ENCODE measurements around the gene QSOX1.

Gene QSOX1

DNA sequence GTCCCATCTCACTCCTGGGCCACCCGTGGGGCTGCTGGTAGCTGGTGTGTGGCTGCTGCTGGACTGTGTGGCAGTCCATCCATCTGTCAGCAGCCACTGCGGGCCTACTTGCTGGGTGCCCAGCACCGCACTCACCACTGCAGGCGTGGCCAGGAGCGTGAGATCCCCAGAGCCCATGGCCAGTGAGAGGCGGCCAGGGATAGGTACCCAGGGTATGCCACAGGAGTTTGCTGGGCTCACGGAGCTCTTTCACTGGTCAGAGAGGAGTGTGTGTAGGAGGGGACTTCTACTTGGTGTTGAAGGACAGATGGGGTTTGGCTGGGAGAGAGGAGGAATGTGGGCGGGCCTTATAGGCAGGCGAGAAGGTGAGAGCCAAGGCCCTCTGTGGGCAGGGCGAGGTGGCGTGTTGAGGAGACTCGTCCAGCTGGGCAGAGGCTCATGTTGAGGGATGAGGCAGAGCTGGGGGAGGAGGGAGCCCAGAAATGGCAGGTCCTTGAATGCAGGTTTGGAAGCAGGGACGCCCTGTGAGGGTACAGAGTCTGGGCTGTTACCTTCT lies 15.0 kb downstream of the QSOX1 start:
- DNase-seq (ENCODE audit: low read depth): no peak

DNA sequence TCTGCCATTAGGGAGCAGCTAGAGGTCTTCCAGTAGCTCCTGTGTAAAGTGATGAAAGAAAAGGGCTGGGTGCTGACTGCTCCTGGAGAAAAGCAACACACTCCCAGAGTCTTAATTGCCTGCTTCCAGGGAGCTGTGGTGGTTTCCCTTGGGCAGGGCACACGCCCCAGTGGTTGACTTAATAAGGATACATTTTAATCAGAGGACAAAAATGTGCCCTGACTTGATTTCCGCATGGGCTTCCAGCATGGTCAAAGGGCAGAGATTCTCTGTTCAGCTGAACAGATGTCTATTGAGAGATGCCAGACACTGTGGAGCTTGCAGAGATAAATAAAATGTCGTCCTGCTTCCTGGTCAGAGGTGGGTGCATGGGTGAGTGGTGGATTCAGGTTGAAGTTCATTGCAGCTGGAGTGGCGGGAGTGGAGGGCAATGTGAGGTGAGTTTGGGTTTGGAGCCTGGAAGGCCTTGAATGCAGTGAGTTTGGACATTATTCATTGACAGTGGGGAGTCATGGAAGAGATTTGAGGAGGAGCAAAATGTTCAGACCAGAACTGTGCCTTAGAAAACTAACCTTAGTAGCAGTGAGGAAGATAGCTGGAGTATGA lies 16.0 kb downstream of the QSOX1 start:
- DNase-seq (ENCODE audit: low read depth): no peak

DNA sequence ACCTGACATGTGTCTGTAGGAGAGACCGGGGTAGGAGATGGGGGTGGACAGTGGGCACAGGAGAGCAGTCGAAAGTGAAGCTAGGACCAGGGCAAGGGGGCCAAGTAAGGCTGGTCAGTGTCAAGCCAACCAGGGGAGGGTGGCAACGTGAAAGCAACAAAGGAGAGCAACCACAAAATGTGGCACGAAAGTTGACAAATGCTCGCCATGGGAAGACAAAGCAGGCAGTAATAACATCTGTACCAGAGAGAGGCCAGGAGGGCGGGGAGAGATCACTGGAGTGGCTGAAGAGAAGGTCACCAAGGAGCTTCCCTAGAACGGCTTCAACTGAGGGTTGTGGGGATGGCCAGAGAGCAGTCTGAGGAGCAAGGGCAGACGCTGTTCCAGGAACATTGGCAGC lies 17.0 kb downstream of the QSOX1 start:
- DNase-seq (ENCODE audit: low read depth): no peak

DNA sequence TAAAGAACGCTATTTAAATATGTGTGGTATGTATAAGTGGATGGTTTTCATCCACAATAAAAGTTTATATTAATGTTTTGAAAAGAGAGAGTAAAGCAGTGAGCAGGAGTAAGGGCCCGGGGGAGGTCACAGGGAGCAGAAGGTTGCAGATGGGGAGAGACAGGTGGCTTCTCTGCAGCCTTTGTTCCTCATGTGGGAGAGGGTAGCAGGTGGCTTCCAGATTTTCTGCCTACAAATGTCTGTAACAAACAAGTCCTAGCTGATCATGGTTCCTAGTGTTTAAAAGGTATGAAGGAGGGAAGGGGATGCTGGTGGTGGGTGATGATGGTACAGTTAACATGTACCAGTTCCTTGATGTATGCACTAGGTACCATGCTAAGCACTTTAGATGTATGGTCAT lies 18.8 kb downstream of the QSOX1 start:
- DNase-seq (ENCODE audit: low read depth): no peak

DNA sequence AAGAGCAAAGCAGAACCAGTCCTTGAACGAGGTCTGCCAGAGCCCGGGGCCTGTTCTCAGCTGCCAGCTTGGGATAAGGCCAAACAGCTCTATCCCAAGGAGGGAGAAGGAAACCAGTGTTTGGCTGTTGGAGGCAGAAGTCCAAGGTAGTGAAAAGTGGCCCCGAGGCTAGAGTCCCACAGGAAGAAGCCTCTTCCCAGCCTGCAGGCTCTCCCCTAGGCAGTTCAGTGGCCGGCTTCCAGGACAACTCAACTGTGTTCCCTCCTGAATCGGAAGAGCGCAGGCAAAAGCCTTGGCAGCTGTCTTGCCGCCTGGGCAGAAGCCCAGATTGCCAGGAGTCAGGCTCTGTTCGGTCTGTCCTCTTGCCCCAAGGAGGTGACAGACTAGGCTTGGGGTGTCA lies 19.3 kb downstream of the QSOX1 start:
- no peak for DNase-seq (ENCODE audit: low read depth)

DNA sequence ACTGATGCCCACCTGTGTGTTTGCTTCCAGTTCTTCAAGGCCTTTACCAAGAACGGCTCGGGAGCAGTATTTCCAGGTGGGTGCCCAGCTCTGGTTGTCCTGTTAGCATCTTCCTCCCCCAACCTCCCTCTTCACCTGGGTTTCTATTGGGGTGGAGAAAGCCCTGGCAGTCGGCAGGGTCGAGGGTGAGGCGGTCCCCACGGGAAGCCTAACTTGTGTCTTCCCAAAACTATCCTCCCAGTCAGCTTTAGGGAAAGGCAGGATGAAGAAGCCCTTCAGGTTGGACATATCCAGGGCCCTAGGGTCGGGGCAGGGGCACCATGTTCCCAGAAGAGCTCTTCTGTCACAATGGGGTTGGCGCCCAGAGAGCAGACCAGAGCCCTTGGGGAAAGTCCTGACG lies 20.6 kb downstream of the QSOX1 start:
- DNase-seq (ENCODE audit: low read depth): no peak

DNA sequence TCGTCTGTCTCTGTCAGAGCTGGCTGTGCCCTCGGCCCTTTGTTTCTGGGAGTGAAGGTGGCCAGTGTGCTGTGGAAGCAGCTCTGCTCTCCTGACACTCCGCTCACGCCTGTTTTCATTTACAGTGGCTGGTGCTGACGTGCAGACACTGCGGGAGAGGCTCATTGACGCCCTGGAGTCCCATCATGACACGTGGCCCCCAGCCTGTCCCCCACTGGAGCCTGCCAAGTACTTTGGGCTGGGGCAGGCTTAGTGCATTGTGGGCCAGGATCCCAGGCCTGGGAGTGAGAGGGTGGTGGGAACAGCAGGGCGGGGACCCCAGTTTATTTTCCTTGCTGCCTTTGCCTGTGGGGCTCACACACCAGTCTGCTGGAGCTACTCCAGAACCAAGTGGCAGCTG lies 21.1 kb downstream of the QSOX1 start:
- no peak for DNase-seq (ENCODE audit: low read depth)

DNA sequence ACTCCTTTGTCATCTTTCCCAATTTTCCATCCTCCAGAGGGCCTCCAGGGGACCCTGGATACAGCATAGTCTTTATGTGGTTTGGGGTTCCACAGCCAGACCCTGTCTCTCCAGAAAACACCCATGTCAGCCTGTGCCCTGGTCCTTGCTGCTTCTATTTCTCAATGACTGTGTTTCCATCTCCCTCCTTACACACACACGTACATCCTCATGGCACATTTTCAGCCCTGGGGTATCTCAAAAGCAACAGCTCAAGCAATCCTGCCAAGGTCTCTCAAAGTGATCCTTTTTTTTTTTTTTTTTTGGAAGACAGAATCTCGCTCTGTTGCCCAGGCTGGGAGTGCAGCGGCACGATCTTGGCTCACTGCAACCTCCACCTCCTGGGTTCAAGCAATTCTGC lies 22.3 kb downstream of the QSOX1 start:
- no peak for DNase-seq (ENCODE audit: low read depth)

DNA sequence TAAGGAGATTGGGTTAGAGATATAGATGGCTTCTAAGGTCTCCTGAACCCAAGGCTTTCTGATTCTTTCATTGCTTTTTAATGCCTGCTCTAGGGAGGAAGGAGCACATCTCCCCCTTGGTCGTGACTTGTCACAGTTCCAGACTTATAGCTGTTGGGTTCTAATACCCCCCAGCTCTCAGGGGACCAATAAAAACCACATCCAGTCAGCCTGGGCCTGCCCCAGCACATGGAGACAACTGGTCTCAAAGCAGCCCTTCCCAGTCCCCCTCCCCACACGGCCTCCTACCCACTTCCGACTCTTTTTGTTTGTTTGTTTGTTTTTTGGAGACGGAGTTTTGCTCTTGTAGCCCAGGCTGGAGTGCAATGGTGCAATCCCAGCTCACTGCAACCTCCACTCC lies 23.3 kb downstream of the QSOX1 start:
- DNase-seq (ENCODE audit: low read depth): no peak

DNA sequence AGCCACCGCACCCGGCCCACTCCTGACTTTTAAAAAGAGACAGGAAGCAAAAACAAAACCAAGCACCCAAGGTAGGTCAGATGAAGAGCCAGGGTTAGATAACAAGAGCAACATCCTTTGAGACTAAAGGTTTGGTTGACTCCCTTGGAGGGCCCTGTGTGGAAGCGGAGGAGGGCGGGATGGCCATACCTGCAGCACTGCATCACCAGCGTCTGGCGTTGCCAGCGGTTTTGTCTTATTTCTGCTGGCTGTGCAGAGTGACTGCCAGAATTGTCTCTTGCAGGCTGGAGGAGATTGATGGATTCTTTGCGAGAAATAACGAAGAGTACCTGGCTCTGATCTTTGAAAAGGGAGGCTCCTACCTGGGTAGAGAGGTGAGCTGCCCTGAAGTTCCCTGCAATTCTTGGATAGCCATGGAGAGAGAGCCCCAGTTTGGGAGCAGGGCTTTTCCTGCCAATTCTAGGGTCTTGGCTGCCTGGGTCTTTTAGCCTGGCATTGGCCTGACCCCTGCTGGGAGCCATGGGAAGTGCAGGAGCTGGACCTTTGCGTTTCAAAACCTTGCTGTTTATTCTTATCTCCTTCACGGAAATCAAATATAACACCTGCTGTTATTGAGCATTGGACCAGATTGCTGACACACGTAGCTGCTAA lies 24.0 kb downstream of the QSOX1 start:
- peak; percentile 44 for DNase-seq (ENCODE audit: low read depth)

DNA sequence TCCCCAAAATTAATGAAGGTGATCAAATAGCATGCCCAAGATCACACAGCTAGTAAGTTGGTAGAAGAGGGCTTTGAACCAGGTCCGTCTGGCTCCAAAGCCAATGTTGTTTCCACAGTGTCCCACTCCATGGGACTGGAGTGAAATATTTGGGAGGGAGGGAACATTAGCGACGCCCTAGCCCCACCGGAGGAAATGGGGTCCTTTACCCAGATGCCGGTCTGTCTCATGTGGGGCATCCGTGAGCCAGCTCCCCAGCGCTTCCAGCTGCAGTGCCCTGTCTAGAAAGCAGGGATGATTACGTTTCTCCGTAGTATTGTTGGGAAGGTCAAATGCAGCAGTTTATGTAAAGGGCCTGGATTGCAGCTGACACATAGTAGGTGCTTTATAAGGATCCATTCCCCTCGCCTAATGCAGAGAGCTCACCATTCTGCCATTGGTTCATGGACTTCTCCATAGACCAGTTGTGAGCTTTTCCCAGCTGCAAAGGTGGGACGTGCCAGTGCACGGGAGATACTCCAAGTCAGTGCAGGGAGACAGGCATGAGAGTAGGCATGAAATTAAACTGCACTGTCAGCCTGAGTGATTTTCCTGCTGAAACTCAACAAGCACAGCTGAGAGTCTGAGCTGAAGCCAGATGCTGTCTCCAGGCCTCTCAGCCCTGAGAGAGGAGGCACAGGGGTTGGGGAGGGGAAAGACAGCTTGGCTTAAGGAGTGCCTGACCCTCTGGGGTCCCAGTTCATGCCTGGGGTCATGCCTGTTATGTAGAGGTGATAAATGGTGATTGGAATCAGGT lies 24.7 kb downstream of the QSOX1 start:
- DNase-seq (ENCODE audit: low read depth): no peak

DNA sequence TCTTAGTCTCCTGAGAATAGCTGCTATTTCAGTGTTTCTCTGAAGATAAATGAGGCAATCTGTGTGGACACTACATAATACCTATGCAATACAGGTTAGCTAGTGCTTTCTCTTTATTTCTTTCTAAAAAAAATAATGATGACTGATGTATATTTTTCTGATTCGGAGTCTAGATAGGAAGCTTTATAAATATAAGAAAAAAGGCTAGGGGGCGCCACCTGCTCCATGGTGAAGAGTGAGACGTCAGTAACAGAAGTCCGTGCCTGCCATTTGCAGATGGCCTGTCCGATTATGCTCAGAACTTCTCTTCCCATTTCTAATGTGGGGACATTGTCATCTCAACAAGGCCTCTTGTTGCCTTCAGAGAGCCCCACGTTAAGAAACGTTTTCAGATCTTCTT lies 26.4 kb downstream of the QSOX1 start:
- DNase-seq (ENCODE audit: low read depth): no peak

DNA sequence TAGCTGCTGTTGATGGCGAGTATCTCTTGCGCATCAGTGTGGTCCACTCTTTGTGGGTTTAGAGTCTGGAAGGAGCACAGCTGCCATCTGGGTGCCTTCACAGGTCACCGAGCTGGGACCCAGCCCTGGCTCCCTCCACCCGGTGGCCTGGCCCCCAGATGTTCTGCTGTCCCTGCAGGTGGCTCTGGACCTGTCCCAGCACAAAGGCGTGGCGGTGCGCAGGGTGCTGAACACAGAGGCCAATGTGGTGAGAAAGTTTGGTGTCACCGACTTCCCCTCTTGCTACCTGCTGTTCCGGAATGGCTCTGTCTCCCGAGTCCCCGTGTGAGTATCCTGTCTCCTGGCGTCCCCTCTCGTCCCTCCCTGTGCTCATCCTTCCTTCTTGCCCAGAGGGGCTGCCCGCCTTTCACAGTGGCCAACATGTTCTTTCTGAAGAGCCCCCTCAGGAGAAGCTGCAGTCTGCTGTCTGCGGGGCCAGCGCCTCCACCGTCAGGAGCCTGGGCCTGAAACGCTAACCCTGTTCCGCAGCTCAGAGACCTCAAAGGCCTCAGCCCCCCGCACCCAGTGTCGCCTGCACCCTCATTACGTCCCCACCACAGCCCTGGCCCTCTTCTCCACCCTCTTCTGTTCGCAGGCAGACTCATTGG lies 27.4 kb downstream of the QSOX1 start:
- no peak for DNase-seq (ENCODE audit: low read depth)

DNA sequence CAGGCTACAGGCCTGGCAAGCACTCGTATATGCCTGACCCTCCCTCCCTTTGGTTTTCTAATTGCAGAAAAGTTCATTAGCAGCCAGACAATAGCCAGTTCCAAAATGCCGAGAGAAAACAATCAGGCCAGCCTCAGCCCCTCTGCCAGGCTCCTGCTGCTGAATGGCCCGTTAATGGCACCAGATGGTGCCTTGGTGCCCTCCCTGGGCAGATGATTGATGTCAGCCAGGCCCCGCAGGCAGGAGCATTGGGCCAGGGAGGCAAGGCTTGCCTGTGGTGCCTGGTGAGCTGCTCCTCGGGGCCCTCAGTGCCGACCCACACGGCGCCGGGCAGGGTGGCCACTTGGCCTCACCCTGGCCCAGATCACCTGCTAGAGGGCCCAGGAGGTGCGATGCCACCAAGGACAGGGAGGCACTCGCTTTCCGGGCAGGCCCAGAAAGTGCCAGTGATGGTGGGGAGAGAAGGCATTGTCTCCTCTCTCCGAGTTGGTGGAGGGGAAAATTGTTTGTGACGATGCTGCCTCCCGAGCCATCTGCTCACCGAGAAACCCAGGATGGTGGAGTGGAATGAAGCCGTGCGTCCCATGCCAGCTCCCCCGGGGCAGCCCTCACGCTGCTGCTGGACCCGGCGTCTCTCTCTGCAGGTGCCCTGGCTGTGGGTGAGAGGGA lies 28.1 kb downstream of the QSOX1 start:
- no peak for DNase-seq (ENCODE audit: low read depth)

DNA sequence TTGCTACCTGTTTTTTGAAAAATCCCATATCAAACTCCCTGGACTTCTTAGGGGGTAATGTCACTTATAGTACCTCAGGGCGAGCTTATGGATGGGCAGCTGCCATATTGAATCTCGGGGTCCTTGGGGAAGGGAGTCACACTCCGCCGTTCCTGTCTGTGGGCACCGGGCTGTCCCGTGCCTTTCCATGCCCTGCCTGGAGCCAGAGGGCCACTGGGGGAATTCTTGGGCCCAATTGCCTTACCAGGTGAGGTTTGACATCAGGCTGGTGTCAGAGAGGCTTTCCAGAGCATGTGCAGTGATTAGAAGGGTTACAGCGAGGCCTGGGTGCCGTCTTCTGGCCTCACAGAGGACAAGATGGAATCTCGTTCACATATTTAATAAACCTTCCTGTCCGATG lies 28.8 kb downstream of the QSOX1 start:
- DNase-seq (ENCODE audit: low read depth): no peak

DNA sequence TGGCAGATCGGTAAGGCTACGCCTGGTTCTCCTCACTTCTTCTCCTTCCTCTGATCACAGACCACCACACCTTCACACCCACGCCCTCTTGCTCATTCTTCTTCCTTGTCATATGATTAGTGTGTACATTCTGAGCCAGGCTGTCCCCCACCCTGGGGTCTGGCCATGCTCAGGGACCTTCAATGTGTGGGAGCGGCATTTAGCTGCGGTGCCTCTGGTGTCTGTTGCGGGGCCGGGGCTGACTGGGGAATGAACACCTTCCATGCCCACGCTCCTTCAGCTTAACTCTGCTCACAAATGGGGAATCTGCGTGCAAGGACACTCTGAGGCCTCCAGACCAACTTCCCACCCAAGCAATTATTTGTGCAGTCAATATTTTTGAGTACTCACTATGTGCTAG lies 29.4 kb downstream of the QSOX1 start:
- no peak for DNase-seq (ENCODE audit: low read depth)

DNA sequence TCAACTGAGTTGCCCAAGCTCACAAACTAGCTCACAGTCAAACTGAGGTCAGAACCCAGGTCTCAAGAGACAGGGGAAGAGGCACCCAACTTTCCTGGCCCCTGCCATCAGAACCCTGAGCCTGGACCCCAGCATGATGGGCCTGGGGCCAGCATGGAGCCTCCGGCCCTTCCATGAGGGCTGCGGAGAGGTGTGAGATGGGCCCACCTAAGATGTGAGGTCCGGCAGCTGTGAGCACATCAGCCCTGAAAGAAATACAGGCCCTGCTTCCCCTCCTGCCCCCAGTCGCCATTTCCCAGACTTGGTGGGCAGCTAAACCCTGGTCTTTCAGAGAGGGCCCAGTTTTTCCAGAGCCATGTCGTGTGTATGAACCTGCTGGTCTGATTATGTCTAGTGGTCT lies 30.6 kb downstream of the QSOX1 start:
- DNase-seq (ENCODE audit: low read depth): no peak

DNA sequence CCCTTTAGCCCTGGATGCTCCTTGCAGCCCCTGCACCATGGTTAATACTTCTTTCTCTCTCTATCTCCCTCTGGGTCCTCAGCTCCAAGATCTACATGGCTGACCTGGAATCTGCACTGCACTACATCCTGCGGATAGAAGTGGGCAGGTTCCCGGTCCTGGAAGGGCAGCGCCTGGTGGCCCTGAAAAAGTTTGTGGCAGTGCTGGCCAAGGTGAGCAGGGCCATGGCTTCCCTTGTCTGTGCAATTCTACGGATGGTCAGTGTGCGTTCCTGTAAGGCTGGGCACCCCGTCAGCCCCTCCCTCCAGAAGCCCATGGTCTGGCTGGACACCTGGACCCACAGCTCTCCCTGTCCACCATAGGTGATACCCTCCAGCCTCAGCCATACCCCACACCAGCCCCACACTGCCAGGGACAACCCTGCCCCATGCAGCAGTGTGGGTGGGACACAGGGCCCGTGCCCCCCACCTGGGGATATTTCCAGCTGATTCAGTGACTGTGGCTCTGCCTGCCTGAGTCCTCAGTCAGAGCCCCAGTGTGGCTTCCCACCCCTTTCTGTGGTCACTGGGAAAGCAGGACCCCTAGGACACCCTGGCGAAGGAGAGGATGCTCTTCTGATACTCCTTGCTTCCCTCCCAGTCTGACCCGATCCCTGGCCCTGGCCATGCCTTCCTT lies 31.4 kb downstream of the QSOX1 start:
- DNase-seq (ENCODE audit: low read depth): no peak

DNA sequence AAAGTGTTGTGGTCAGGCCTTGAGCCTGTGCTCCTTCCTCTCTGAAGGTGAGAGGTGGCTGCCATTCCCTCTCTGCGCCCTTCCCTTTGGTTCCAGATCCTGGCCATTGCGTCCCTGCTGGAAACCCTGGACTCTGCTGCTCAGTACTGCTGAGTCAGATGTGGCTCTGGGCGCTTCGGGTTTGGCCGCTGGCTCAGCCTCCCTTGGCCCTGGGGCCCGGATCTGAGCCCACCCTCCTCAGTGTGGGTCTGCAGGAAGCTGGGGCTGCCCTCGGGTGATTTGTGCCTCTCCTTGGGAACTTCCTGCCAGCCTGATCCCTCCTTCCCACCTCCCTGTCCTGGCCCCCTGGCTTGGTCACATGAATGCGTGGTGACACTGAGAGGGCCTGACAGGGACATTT lies 32.2 kb downstream of the QSOX1 start:
- DNase-seq (ENCODE audit: low read depth): no peak

DNA sequence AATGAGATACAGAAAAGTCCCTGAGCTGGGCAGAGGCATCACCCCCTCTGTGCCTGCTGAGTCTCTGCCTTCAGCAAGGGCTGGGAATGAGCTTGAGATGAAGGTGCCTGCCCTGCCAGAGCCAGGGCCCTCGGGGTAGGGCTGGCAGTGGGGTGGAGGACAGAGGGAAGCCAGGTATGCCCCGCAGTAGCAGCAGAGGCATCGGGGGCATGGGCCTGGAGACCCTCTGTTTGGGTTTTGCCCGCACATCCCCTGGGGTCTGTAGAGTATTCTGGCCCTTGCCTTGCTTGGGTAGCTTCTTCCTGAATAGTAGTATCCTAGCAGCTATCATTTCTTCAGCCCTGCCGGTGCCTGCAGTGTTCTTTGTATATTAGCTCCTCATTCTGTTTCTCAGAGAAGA lies 33.0 kb downstream of the QSOX1 start:
- no peak for DNase-seq (ENCODE audit: low read depth)

DNA sequence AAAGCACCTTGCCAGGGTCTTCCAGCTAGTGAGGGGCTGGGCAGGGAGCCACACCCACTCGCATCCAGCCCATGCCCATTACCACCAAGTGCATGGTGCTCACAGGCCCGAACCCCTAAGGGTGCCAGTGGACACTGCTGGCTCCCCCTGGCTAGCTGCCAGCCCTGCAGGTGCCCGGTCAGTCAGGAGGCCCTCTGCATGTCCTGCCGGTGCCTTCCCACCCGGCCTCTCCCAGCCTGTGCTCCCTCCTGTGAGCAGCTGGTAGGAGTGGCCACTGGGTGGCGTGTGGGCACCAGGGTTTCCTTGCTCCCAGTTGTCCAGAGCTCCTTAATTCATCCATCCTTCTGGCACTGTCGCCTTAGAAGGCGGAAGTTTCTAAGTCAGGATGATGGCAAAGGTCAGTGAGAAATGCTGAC lies 33.4 kb downstream of the QSOX1 start:
- DNase-seq (ENCODE audit: low read depth): no peak
